Right atrium auricular region (tissue), 2 donors: Measurements from ENCODE around the gene ILF3. TPM values are rescaled to one million over a fixed set of nuclear protein-coding genes. Genes with fewer than 3 reads are reported as not detected.

Source experiments
- DNase-seq: peaks from one replicate; pipeline ENCODE4 v3.0.0-alpha.2; 2019; ENCODE audit warnings: low spot score
- H3K27ac ChIP-seq, 2 donors: fragments of 200-600 bp; sonication (generic); 1 replicate in 1 of 2; 2 replicates in 1 of 2; pipeline ENCODE4 v1.5.1; 2016 to 2019
- H3K27me3 ChIP-seq, 2 donors: fragments of 200-600 bp; sonication (generic); one replicate each; pipeline versions ENCODE4 v1.5.1 to v1.6.0; 2017 to 2019
- H3K36me3 ChIP-seq: fragments of 200-600 bp; sonication (generic); one replicate; pipeline ENCODE4 v1.5.1; 2016
- H3K4me1 ChIP-seq, 2 donors: fragments of 200-600 bp; sonication (generic); one replicate each; pipeline versions ENCODE4 v1.5.1 to v1.6.0; 2017 to 2019
- H3K4me3 ChIP-seq, 2 donors: fragments of 200-600 bp; sonication (generic); 1 replicate in 1 of 2; 2 replicates in 1 of 2; pipeline ENCODE4 v1.5.1; 2017 to 2019; ENCODE audit warnings: mild to moderate bottlenecking in 1 of 2, moderate library complexity in 1 of 2
- H3K9me3 ChIP-seq, 2 donors: fragments of 200-600 bp; sonication (generic); one replicate each; pipeline ENCODE4 v1.5.1; 2019
- total RNA-seq, 2 donors: library from RNA; depleted of rRNA; stranded (reverse); fragments of >200 nt; gene quantifications; one replicate each; pipeline ENCODE4 v1.1.0, GENCODE V29; 2016
- TF ChIP-seq, protein P1 (sequence below), 2 donors: fragments of 200-600 bp; sonication (generic); IDR thresholded peaks; one replicate each; pipeline ENCODE4 v1.5.1; 2019; ENCODE audit warnings: antibody characterized with exemption in 2 of 2

ILF3 gene
- total RNA-seq, 2 donors from 2014 or later = 59.2 to 75.1 TPM

GRCh38 chr19:10717356-10718204, 63.4 kb downstream of the ILF3 start, which contains the start of gene DNM2:
TSS of gene DNM2 (plus strand) at chr19:10718079. CDS start at chr19:10718243, 164 bp downstream.
- peak; percentile 100 for DNase-seq
- H3K36me3 ChIP-seq = peaks cover 12% of the 10 kb centered on the region

GRCh38 chr19:10718205-10719196, 64.4 kb downstream of the ILF3 start:
- no peak for DNase-seq
- peak overlapping the region; percentile 93 to 99 for H3K4me3 ChIP-seq
- peak overlapping the region; percentile 94 to 96 for H3K27ac ChIP-seq
- peaks cover 0 to 30% of the 10 kb centered on the region in 2 donors for H3K4me1 ChIP-seq
- no peaks in the 10 kb centered on the region for H3K27me3 ChIP-seq
- H3K36me3 ChIP-seq = peaks cover 4% of the 10 kb centered on the region
- TF ChIP-seq, protein P1, sequence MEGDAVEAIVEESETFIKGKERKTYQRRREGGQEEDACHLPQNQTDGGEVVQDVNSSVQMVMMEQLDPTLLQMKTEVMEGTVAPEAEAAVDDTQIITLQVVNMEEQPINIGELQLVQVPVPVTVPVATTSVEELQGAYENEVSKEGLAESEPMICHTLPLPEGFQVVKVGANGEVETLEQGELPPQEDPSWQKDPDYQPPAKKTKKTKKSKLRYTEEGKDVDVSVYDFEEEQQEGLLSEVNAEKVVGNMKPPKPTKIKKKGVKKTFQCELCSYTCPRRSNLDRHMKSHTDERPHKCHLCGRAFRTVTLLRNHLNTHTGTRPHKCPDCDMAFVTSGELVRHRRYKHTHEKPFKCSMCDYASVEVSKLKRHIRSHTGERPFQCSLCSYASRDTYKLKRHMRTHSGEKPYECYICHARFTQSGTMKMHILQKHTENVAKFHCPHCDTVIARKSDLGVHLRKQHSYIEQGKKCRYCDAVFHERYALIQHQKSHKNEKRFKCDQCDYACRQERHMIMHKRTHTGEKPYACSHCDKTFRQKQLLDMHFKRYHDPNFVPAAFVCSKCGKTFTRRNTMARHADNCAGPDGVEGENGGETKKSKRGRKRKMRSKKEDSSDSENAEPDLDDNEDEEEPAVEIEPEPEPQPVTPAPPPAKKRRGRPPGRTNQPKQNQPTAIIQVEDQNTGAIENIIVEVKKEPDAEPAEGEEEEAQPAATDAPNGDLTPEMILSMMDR (IDR thresholded peaks at IDR 0.05) = no peak
- no peaks in the 10 kb centered on the region for H3K9me3 ChIP-seq

More at GRCh38 chr19:10717356-10718204, 63.4 kb downstream of the ILF3 start, which contains the start of gene DNM2:
- Histone ChIP-seq H3K27me3 (no peaks in the 10 kb centered on the region), H3K4me3 (peak within 1 kb of the TSS; percentile 93 to 99), H3K27ac (peak within 1 kb of the TSS; percentile 94 to 96), H3K4me1 (peaks cover 0 to 30% of the 10 kb centered on the region in 2 donors), H3K9me3 (no peaks in the 10 kb centered on the region)
- TF ChIP-seq, protein P1 (IDR thresholded peaks at IDR 0.05) = peak; percentile 71 to 86

DNA sequence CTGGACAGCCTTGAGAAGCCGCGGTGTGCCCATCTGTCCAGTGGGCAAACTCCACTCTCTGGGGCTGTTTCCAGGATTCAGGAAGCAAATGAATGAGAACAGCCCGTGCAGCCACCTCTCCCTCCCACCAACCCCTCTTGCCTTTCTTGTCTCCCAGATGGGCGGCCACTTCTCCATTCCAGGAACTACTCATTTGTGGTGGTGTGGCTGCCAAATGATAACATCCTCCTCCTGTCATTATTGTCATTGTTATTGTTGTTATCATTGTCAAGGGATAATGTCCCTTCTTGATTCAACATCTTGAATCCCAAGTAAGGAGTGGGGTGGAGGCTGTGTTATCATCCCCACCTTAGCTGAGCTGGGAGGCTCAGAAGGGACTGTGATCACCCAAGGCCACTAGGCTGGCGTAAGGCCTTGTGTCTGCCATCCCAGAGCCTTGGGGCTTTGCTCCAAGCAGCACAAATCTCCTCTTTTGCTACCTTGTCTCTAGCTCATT, 65.4 kb downstream of the ILF3 start:
- Histone ChIP-seq H3K4me3 (peak overlapping the region; percentile 93 to 99), H3K27ac (peak overlapping the region; percentile 94 to 96), H3K27me3 (no peaks in the 10 kb centered on the region), H3K36me3 (peaks cover 4% of the 10 kb centered on the region), H3K9me3 (no peaks in the 10 kb centered on the region), H3K4me1 (peaks cover 0 to 40% of the 10 kb centered on the region in 2 donors)
- TF ChIP-seq, protein P1 (IDR thresholded peaks at IDR 0.05) = no peak
- no peak for DNase-seq

DNA sequence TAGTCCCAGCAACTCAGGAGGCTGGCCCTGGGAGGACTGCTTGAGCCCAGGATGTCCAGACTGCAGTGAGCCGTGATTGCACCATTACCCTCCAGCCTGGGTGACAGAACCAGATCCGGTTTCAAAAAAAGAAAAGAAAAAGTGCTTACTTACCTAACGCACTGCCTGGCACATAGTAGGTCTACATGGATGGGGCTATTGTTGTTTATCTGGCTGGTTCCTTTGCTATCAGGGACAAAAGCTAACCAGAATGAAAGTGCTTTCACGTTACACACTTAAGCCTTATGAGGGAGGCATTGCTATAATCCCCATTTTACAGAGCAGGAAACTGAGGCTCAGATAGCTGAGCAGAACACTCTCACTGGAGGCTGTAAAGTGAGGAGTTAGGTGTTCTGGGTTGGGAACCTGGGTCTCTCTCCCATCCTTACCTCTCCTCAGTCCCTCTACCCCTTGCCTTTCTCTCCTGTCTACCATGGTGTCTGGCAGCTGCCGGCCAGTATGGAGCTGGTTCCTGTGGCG, 66.5 kb downstream of the ILF3 start:
- Histone ChIP-seq H3K4me3 (no peak overlapping the region), H3K9me3 (no peaks in the 10 kb centered on the region), H3K36me3 (peaks cover 4% of the 10 kb centered on the region), H3K4me1 (peaks cover 0 to 49% of the 10 kb centered on the region in 2 donors), H3K27ac (peak overlapping the region; percentile 94 to 96), H3K27me3 (no peaks in the 10 kb centered on the region)
- DNase-seq = no peak
- TF ChIP-seq, protein P1 (IDR thresholded peaks at IDR 0.05) = no peak

DNA sequence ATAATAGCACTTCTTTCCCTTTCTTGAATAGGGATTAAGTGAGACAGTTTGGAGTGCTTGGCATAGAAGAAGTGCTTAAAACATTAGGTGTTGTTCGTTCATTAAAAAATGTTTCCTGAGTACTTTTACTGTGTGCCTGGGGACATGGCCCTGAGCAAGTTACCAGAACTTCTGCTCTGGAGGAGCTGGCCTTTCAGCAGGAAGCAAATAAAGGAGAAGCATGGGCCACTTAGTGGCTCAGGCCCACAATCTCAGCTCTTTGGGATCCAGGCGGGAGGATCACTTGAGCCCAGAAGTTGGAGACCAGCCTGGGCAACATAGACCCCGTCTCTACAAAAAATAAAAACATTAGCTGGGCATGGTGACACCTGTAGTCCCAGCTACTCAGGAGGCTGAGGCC, 69.4 kb downstream of the ILF3 start:
- H3K27me3 ChIP-seq = no peaks in the 10 kb centered on the region
- TF ChIP-seq, protein P1 (IDR thresholded peaks at IDR 0.05) = no peak
- DNase-seq = no peak
- H3K9me3 ChIP-seq = no peaks in the 10 kb centered on the region
- no peak overlapping the region for H3K4me3 ChIP-seq
- H3K4me1 ChIP-seq = peaks cover 0 to 78% of the 10 kb centered on the region in 2 donors
- H3K27ac ChIP-seq = peak overlapping the region in 1 of 2 donors; percentile 9
- H3K36me3 ChIP-seq = peaks cover 4% of the 10 kb centered on the region
